ENCODE measurements around the gene LRRC8D. TPM values are rescaled to one million over a fixed set of nuclear protein-coding genes. Genes with fewer than 3 reads are reported as not detected.
"Not testable (repeated sequence)": the region's sequence is repeated elsewhere in the genome, so short reads cannot be mapped to it uniquely, and the experiment has no call there.

LRRC8D gene
- total RNA-seq, 1 donor from 2014 or later, result 33.9 TPM

- peaks cover 1% of the 10 kb centered on the region for H3K27me3 Mint-ChIP-seq (ENCODE audit: unreplicated experiment)
Observed at GRCh38 chr1:89975540-89976125, 154.8 kb downstream of the LRRC8D start.

GRCh38 chr1:89978755-89979154 is 157.9 kb downstream of the LRRC8D start:
- H3K27me3 Mint-ChIP-seq (ENCODE audit: unreplicated experiment), result peaks cover 1% of the 10 kb centered on the region
- H3K4me1 Mint-ChIP-seq (ENCODE audit: unreplicated experiment), result peaks cover 7% of the 10 kb centered on the region
- H3K9me3 Mint-ChIP-seq (ENCODE audit: unreplicated experiment), result no peaks in the 10 kb centered on the region
- no peak overlapping the region for H3K27ac Mint-ChIP-seq (ENCODE audit: unreplicated experiment)
- DNase-seq (ENCODE audit: low spot score), result no peak
- H3K36me3 Mint-ChIP-seq (ENCODE audit: low read depth, unreplicated experiment), result no peaks in the 10 kb centered on the region
- TF ChIP-seq, protein P1, sequence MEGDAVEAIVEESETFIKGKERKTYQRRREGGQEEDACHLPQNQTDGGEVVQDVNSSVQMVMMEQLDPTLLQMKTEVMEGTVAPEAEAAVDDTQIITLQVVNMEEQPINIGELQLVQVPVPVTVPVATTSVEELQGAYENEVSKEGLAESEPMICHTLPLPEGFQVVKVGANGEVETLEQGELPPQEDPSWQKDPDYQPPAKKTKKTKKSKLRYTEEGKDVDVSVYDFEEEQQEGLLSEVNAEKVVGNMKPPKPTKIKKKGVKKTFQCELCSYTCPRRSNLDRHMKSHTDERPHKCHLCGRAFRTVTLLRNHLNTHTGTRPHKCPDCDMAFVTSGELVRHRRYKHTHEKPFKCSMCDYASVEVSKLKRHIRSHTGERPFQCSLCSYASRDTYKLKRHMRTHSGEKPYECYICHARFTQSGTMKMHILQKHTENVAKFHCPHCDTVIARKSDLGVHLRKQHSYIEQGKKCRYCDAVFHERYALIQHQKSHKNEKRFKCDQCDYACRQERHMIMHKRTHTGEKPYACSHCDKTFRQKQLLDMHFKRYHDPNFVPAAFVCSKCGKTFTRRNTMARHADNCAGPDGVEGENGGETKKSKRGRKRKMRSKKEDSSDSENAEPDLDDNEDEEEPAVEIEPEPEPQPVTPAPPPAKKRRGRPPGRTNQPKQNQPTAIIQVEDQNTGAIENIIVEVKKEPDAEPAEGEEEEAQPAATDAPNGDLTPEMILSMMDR (IDR thresholded peaks at IDR 0.05; ENCODE audit: unreplicated experiment), result no peak
- H3K4me3 Mint-ChIP-seq (ENCODE audit: unreplicated experiment), result no peak overlapping the region

More at GRCh38 chr1:89975540-89976125, 154.8 kb downstream of the LRRC8D start:
- Mint-ChIP-seq H3K4me1 (ENCODE audit: unreplicated experiment) (peaks cover 15% of the 10 kb centered on the region), H3K9me3 (ENCODE audit: unreplicated experiment) (no peaks in the 10 kb centered on the region), H3K36me3 (ENCODE audit: low read depth, unreplicated experiment) (no peaks in the 10 kb centered on the region), H3K27ac (ENCODE audit: unreplicated experiment) (no peak overlapping the region), H3K4me3 (ENCODE audit: unreplicated experiment) (no peak overlapping the region)
- TF ChIP-seq, protein P1 (IDR thresholded peaks at IDR 0.05; ENCODE audit: unreplicated experiment), result no peak
- DNase-seq (ENCODE audit: low spot score), result no peak

DNA sequence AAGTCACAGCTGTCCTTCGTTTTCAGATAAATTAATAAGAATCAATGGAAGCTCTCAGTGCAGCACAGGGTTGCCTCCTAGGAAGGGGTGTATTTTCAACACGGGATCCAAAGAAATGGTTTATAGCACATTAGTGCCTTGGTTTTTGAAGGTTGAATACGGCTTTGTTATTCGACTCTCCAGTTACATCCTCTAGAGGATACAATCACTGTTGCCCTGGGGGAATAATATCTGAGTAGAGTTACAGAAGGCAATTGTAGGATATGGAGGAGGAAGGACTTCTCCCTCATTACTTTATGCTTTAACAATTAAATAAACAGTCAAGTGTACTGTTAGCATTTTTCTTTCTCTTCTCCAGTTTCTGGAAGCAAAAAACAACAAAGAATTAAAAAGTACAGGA is 159.8 kb downstream of the LRRC8D start:
- Mint-ChIP-seq H3K4me1 (ENCODE audit: unreplicated experiment) (peaks cover 6% of the 10 kb centered on the region), H3K36me3 (ENCODE audit: low read depth, unreplicated experiment) (no peaks in the 10 kb centered on the region)
- DNase-seq (ENCODE audit: low spot score), result no peak

DNA sequence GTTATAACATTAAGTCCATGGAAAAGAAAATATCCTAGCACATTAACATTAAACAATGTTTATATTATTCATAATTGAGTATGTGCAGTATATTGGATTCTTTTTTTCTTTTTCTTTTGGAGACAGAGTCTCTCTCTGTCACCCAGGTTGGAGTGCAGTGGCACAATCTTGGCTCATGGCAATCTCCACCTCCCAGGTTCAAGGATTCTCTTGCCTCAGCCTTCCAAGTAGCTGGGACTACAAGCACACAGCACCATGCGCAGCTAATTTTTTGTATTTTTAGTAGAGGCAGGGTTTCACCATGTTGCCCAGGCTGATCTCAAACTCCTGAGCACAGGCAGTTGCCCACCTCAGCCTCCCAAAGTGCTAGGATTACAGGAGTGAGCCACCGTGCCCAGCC is 162.0 kb downstream of the LRRC8D start:
- H3K4me3 Mint-ChIP-seq (ENCODE audit: unreplicated experiment); H3K27ac Mint-ChIP-seq (ENCODE audit: unreplicated experiment); DNase-seq (ENCODE audit: low spot score); H3K4me1 Mint-ChIP-seq (ENCODE audit: unreplicated experiment); H3K27me3 Mint-ChIP-seq (ENCODE audit: unreplicated experiment); H3K36me3 Mint-ChIP-seq (ENCODE audit: low read depth, unreplicated experiment); H3K9me3 Mint-ChIP-seq (ENCODE audit: unreplicated experiment): not testable (repeated sequence)

More for the DNA sequence above, 159.8 kb downstream of the LRRC8D start:
- Mint-ChIP-seq H3K9me3 (ENCODE audit: unreplicated experiment) (no peaks in the 10 kb centered on the region), H3K4me3 (ENCODE audit: unreplicated experiment) (no peak overlapping the region), H3K27ac (ENCODE audit: unreplicated experiment) (no peak overlapping the region), H3K27me3 (ENCODE audit: unreplicated experiment) (peaks cover 1% of the 10 kb centered on the region)
- TF ChIP-seq, protein P1 (IDR thresholded peaks at IDR 0.05; ENCODE audit: unreplicated experiment), result no peak

DNA sequence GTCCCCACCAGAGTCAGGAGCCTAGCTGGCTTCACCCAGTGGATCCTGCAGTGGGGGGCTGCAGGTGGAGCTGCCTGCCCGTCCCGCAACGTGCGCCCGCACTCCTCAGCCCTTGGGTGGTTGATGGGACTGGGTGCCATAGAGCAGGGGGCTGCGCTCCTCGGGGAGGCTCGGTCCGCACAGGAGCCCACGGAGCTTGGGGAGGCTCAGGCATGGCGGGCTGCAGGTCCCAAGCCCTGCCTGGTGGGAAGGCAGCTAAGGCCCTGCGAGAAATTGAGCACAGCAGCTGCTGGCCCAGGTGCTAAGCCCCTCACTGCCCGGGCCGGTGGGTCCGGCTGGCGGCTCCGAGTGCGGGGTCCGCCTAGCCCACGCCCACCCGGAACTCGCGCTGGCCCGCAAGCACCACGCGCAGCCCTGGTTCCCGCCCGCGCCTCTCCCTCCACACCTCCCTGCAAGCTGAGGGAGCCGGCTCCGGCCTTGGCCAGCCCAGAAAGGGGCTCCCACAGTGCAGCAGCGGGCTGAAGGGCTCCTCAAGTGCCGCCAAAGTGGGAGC is 163.8 kb downstream of the LRRC8D start:
- H3K4me3 Mint-ChIP-seq (ENCODE audit: unreplicated experiment); H3K36me3 Mint-ChIP-seq (ENCODE audit: low read depth, unreplicated experiment); H3K27ac Mint-ChIP-seq (ENCODE audit: unreplicated experiment); H3K9me3 Mint-ChIP-seq (ENCODE audit: unreplicated experiment); H3K4me1 Mint-ChIP-seq (ENCODE audit: unreplicated experiment); DNase-seq (ENCODE audit: low spot score); H3K27me3 Mint-ChIP-seq (ENCODE audit: unreplicated experiment): not testable (repeated sequence)

DNA sequence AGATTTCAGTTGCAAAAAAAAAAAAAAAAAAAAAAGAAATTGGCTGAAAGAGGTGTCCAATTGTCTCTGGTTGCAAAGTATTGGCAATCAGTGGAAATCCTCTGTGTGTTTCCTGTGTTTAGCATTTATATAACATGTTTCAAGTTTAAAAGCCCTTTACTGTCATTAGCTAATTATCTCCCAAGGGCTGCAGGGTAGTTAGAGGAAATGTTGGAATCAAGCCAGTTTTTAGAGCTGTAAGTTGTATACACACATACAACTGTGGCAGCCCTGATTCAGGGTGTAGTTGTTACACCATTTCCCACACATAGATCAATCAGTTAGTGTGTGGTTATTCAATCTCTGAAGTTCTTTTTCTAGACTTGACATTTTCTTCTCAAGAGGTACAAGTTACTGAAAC is 165.2 kb downstream of the LRRC8D start:
- Mint-ChIP-seq H3K4me3 (ENCODE audit: unreplicated experiment) (no peak overlapping the region), H3K27ac (ENCODE audit: unreplicated experiment) (no peak overlapping the region), H3K36me3 (ENCODE audit: low read depth, unreplicated experiment) (no peaks in the 10 kb centered on the region), H3K4me1 (ENCODE audit: unreplicated experiment) (peaks cover 4% of the 10 kb centered on the region), H3K9me3 (ENCODE audit: unreplicated experiment) (no peaks in the 10 kb centered on the region), H3K27me3 (ENCODE audit: unreplicated experiment) (peaks cover 1% of the 10 kb centered on the region)
- TF ChIP-seq, protein P1 (IDR thresholded peaks at IDR 0.05; ENCODE audit: unreplicated experiment), result no peak
- no peak for DNase-seq (ENCODE audit: low spot score)

Measured in endothelial cell (in vitro differentiated cells).